Measurements from ENCODE around the gene SORCS2. TPM values are rescaled to one million over a fixed set of nuclear protein-coding genes. Genes with fewer than 3 reads are reported as not detected.

SORCS2 gene
- polyA plus RNA-seq, 1 donor from 2014 or later: 1.0 TPM

- no peak overlapping the region for H2AFZ ChIP-seq (ENCODE audit: low read depth, low read length)
- no peaks in the 10 kb centered on the region for H3K9me3 ChIP-seq (ENCODE audit: low read length)
- no peak overlapping the region for H3K4me2 ChIP-seq (ENCODE audit: low read length)
- H3K9ac ChIP-seq (ENCODE audit: low read length): no peak overlapping the region
- no peaks in the 10 kb centered on the region for H4K20me1 ChIP-seq (ENCODE audit: insufficient read depth)
- H3K36me3 ChIP-seq (ENCODE audit: insufficient read depth, low read length): no peaks in the 10 kb centered on the region
- H3K27ac ChIP-seq (ENCODE audit: low read length): no peak overlapping the region
- no peaks in the 10 kb centered on the region for H3K9me2 ChIP-seq (ENCODE audit: insufficient read depth, low read length)
- no peaks in the 10 kb centered on the region for H3F3A ChIP-seq (ENCODE audit: insufficient read depth, low read length, poor library complexity, severe bottlenecking)
- TF ChIP-seq SMC3 (conservative IDR thresholded peaks at IDR 0.05; ENCODE audit: poor library complexity) (no peak), POLR2AphosphoS5 (IDR thresholded peaks at IDR 0.05) (no peak), MXI1 (conservative IDR thresholded peaks at IDR 0.05; ENCODE audit: poor library complexity, severe bottlenecking) (no peak), REST (IDR thresholded peaks at IDR 0.05; ENCODE audit: borderline replicate concordance) (no peak), EP300 (conservative IDR thresholded peaks at IDR 0.05; ENCODE audit: poor library complexity, severe bottlenecking) (no peak), TAF1 (IDR thresholded peaks at IDR 0.05; ENCODE audit: low read depth) (no peak), RAD21 (conservative IDR thresholded peaks at IDR 0.05) (no peak), EZH2 (IDR thresholded peaks at IDR 0.05; ENCODE audit: borderline replicate concordance, insufficient read depth, low read length, poor library complexity, severe bottlenecking) (no peak)
- TF ChIP-seq, protein P1, sequence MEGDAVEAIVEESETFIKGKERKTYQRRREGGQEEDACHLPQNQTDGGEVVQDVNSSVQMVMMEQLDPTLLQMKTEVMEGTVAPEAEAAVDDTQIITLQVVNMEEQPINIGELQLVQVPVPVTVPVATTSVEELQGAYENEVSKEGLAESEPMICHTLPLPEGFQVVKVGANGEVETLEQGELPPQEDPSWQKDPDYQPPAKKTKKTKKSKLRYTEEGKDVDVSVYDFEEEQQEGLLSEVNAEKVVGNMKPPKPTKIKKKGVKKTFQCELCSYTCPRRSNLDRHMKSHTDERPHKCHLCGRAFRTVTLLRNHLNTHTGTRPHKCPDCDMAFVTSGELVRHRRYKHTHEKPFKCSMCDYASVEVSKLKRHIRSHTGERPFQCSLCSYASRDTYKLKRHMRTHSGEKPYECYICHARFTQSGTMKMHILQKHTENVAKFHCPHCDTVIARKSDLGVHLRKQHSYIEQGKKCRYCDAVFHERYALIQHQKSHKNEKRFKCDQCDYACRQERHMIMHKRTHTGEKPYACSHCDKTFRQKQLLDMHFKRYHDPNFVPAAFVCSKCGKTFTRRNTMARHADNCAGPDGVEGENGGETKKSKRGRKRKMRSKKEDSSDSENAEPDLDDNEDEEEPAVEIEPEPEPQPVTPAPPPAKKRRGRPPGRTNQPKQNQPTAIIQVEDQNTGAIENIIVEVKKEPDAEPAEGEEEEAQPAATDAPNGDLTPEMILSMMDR (IDR thresholded peaks at IDR 0.05; ENCODE audit: poor library complexity, severe bottlenecking): no peak
- H3K4me3 ChIP-seq (ENCODE audit: low read length): no peak overlapping the region
- H3K79me2 ChIP-seq (replicated peaks; ENCODE audit: insufficient read depth, low read length): no peaks in the 10 kb centered on the region
- no peaks in the 10 kb centered on the region for H3K27me3 ChIP-seq (ENCODE audit: insufficient read depth, low read depth, low read length)
Measured at GRCh38 chr4:7377223-7377865, 185.0 kb downstream of the SORCS2 start.

DNA sequence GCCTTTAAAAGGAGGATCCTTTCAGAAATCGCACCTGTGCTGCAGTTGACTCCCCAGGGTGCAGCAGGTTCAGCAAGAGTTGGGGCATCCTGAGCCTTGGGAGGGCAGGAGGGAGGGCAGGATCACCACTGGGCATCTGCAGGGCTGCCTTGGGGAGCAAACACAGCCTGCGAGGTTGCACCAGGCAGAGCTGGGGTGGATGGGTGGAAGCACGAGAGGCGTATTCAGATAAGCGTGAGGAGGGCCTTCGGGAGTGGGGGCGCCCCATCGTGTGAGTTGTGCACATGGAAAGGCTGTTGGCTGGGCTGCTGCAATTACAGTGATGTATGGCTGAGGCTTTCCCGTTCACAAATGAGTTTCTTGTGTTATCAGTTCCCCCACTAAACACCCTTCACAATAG lies 186.8 kb downstream of the SORCS2 start:
- no peak overlapping the region for H3K4me3 ChIP-seq (ENCODE audit: low read length)
- H2AFZ ChIP-seq (ENCODE audit: low read depth, low read length): no peak overlapping the region
- H3K9me2 ChIP-seq (ENCODE audit: insufficient read depth, low read length): no peaks in the 10 kb centered on the region
- H3K4me2 ChIP-seq (ENCODE audit: low read length): no peak overlapping the region
- H3K9me3 ChIP-seq (ENCODE audit: low read length): no peaks in the 10 kb centered on the region
- no peaks in the 10 kb centered on the region for H4K20me1 ChIP-seq (ENCODE audit: insufficient read depth)
- no peaks in the 10 kb centered on the region for H3K27me3 ChIP-seq (ENCODE audit: insufficient read depth, low read depth, low read length)
- no peak for TF ChIP-seq MXI1 (conservative IDR thresholded peaks at IDR 0.05; ENCODE audit: poor library complexity, severe bottlenecking)
- no peak for TF ChIP-seq EZH2 (IDR thresholded peaks at IDR 0.05; ENCODE audit: borderline replicate concordance, insufficient read depth, low read length, poor library complexity, severe bottlenecking)
- TF ChIP-seq TAF1 (IDR thresholded peaks at IDR 0.05; ENCODE audit: low read depth): no peak
- no peak for TF ChIP-seq SMC3 (conservative IDR thresholded peaks at IDR 0.05; ENCODE audit: poor library complexity)
- TF ChIP-seq, protein P1 (IDR thresholded peaks at IDR 0.05; ENCODE audit: poor library complexity, severe bottlenecking): no peak
- no peak for TF ChIP-seq POLR2AphosphoS5 (IDR thresholded peaks at IDR 0.05)
- TF ChIP-seq EP300 (conservative IDR thresholded peaks at IDR 0.05; ENCODE audit: poor library complexity, severe bottlenecking): no peak
- TF ChIP-seq RAD21 (conservative IDR thresholded peaks at IDR 0.05): no peak
- TF ChIP-seq REST (IDR thresholded peaks at IDR 0.05; ENCODE audit: borderline replicate concordance): no peak
- H3K36me3 ChIP-seq (ENCODE audit: insufficient read depth, low read length): no peaks in the 10 kb centered on the region
- H3K9ac ChIP-seq (ENCODE audit: low read length): no peak overlapping the region
- H3F3A ChIP-seq (ENCODE audit: insufficient read depth, low read length, poor library complexity, severe bottlenecking): no peaks in the 10 kb centered on the region
- no peak overlapping the region for H3K27ac ChIP-seq (ENCODE audit: low read length)
- no peaks in the 10 kb centered on the region for H3K79me2 ChIP-seq (replicated peaks; ENCODE audit: insufficient read depth, low read length)

Data from neural cell (in vitro differentiated cells).